ENCODE results near the gene ULBP3. TPM values are rescaled to one million over a fixed set of nuclear protein-coding genes. Genes with fewer than 3 reads are reported as not detected.

The ULBP3 gene
- total and polyA plus RNA-seq, 9 of the 15 experiments (the other 6 are each of a cell fraction or from before 2014, with no cell fraction given), result 0.25 to 0.33 TPM; not detected in 7

GRCh38 chr6:150026976-150027805 lies 41.7 kb downstream of the ULBP3 start:
- ChIA-PET POLR2A (no interaction called here), CTCF (ENCODE audit: low intra/inter-chr PET ratio) (no interaction called here)
- BruUV-seq (replicated peaks), result no TSS peak
- 0 out of 2 replicates have a peak, but pooled peaks cover 3% of the 10 kb centered on the region for H4K20me1 ChIP-seq (replicated peaks; ENCODE audit: control insufficient read depth, insufficient read depth, low read length)
- in situ Hi-C loops (cut with MboI) (no loop called here), intact Hi-C loops (cut with micrococcal nuclease) (no loop called here)
- no peaks in the 10 kb centered on the region for H3K36me3 ChIP-seq (ENCODE audit: control insufficient read depth, insufficient read depth, low read length)
- TF ChIP-seq MAZ (CRISPR knock-in tag; conservative IDR thresholded peaks at IDR 0.05 in 1 of 2, IDR thresholded peaks at IDR 0.05 in 1 of 2) (no peak), PBX2 (CRISPR knock-in tag; IDR thresholded peaks at IDR 0.05; ENCODE audit: low read depth) (no peak), PBX2 (tag; conservative IDR thresholded peaks at IDR 0.05; ENCODE audit: low read depth) (no peak), RB1 (IDR thresholded peaks at IDR 0.05; ENCODE audit: low read depth) (no peak), SMARCA5 (IDR thresholded peaks at IDR 0.05) (no peak), MCM5 (IDR thresholded peaks at IDR 0.05; ENCODE audit: low read depth) (no peak), GTF2B (IDR thresholded peaks at IDR 0.05; ENCODE audit: extremely low read depth, insufficient read length) (no peak), ARHGAP35 (IDR thresholded peaks at IDR 0.05; ENCODE audit: partially characterized antibody) (no peak), NUFIP1 (IDR thresholded peaks at IDR 0.05; ENCODE audit: partially characterized antibody) (no peak), ZNF699 (CRISPR knock-in tag; IDR thresholded peaks at IDR 0.05; ENCODE audit: insufficient replicate concordance) (no peak), CTCFL (IDR thresholded peaks at IDR 0.05; ENCODE audit: borderline replicate concordance, insufficient read depth, low read depth, low read length, poor library complexity, severe bottlenecking) (no peak), ZNF140 (CRISPR knock-in tag; IDR thresholded peaks at IDR 0.05) (no peak)
- no peak overlapping the region for H2AFZ ChIP-seq (ENCODE audit: low read depth, low read length)
- peaks cover 0 to 9% of the 10 kb centered on the region in 2 experiments; a peak in 1 of 5 replicates for H3K4me1 ChIP-seq (replicated peaks in 1 of 2; ENCODE audit: control insufficient read depth in 2 of 2, insufficient read depth in 2 of 2, low read length in 2 of 2)
- whole genome bisulfite sequencing (ENCODE audit: insufficient coverage, low coverage, missing lambda C conversion rate), result 5% methylated on average over 9 of the region's 9 CpGs
- H3K27ac ChIP-seq (ENCODE audit: extremely low read depth, low read depth, low read length), result no peak overlapping the region
- H3K27me3 ChIP-seq (ENCODE audit: control insufficient read depth in 2 of 2, insufficient read depth in 2 of 2, low read length in 2 of 2), result peaks cover 37 to 74% of the 10 kb centered on the region in 2 experiments
- no peak for FAIRE-seq
- H3K9me1 ChIP-seq (ENCODE audit: control insufficient read depth, insufficient read depth, low read length), result peaks cover 4% of the 10 kb centered on the region
- no peak overlapping the region for H3K4me3 ChIP-seq
- ATAC-seq, result no peak
- no peaks in the 10 kb centered on the region for H3K79me2 ChIP-seq (ENCODE audit: control insufficient read depth, insufficient read depth, low read length)
- no peak overlapping the region for H3K4me2 ChIP-seq (ENCODE audit: insufficient read depth, low read length)
- no peak overlapping the region for H3K9ac ChIP-seq (ENCODE audit: insufficient read depth in 1 of 2, low read depth in 2 of 2, low read length in 2 of 2)
- H3K9me3 ChIP-seq (replicated peaks; ENCODE audit: control insufficient read depth, insufficient read depth, low read depth, low read length), result no peaks in the 10 kb centered on the region
- DNase-seq (ENCODE audit: extremely low read depth in 1 of 4, low spot score in 3 of 4), result no peak
